Caki2 (cell line): ENCODE data around the gene SRGAP1. TPM values are rescaled to one million over a fixed set of nuclear protein-coding genes. Genes with fewer than 3 reads are reported as not detected.

ENCODE experiments used
- DNase-seq: peaks from one replicate; pipeline ENCODE4 v3.0.0-alpha.2; 2015; ENCODE audit warnings: low read depth
- in situ Hi-C: cut with HindIII; loops from 2 replicates; pipeline ENCODE4 v1.10.0; 2016; ENCODE audit warnings: low sequenced_read_pairs, low pct_unique_long_range_greater_than_20kb, mixed read lengths
- total RNA-seq: library from RNA; depleted of rRNA; stranded (reverse); fragments of >200 nt; shearing (Covaris generic); gene quantifications from 2 replicates; pipeline ENCODE4 v1.2.3, GENCODE V29; 2014; ENCODE audit warnings: low replicate concordance; rRNA removed

SRGAP1 gene
- total RNA-seq, 1 experiment from 2014 or later = 30.0 TPM

DNA sequence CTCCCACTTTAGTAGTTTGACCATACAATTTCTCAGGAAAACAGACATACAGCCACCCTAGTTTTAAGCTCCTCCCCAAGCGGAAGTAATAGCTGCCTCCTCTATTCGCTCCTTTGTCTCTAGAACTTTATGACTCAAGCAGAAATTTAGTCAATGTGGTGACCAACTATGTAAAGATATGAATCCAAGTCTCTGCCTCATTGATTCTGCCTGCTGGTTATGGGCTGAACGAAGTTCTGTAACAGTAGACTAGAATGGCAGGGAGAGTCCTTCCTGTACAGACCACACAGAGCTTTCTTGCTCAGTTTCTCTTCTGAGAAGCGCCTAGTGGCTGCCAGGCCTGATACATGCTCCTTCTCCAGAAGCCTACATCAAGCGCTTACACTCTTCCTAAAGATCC, 358.5 kb downstream of the SRGAP1 start:
- in situ Hi-C loops = no loop called here
- DNase-seq = no peak

DNA sequence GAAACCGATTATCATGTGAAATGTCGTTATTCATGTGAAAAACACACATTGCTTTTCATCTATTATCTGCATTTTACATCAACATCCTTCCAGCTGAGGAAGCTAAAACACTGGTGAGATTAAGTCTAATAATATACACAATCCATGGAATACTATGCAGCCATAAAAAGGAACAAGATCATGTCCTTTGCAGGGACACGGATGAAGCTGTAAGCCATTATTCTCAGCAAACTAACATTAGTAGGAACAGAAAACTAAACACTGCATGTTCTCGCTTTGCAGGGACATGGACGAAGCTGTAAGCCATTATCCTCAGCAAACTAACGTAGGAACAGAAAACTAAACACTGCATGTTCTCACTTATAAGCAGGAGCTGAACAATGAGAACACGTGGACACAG, 359.3 kb downstream of the SRGAP1 start:
- no peak for DNase-seq
- in situ Hi-C loops = no loop called here

DNA sequence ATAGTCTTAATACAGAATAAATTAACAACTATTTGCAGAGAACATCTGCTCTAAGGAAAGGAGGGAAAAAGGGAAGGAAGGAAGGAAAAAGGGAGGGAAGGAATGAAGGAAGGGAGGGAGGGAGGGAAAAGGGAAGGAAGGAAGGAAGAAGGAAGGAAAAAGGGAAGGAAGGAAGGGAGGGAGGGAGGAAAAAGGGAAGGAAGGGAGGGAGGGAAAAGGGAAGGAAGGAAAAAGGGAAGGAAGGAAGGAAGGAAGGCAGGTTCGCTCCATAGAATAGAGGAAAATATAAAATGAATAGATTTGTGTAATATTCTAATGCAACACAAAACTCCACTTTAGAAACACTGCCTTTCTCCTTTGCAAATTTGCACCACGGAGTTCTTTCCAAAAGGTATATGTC, 361.0 kb downstream of the SRGAP1 start:
- no peak for DNase-seq
- in situ Hi-C loops = no loop called here

DNA sequence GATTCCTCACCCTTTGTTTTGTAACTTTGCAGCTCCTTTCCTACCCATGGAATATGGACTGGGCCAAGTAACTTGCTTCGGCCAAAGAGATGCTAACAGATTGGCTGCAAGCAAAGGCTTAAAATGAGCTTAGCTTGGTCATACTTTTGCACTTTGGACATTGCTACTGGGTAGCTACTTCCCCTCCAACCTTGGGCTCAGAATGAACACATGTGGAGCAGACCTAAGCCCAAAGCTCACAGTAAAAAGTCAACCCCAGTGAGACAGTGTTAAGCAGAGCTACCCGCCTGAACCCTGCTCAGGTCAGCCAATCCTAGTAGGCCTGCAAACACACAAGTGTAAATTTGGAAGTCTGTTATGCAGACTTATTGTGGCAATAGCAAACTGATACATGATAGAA, 363.0 kb downstream of the SRGAP1 start:
- in situ Hi-C loops = no loop called here
- DNase-seq = no peak

Other genes starting within 250 kb of the SRGAP1 start
- 0.70 and 1.1 TPM in 2 replicates for gene DPY19L2, start 176.2 kb upstream of the SRGAP1 start, total RNA-seq
- gene RXYLT1, start 64.8 kb upstream of the SRGAP1 start, total RNA-seq = 38.1 and 50.7 TPM in 2 replicates